Esophagus muscularis mucosa (tissue), 4 donors: ENCODE data around the gene HACD2.

Experiments
- EP300 ChIP-seq: sonication (generic); formaldehyde crosslinking; IDR thresholded peaks from one replicate; pipeline ENCODE4 v1.6.1; 2017; ENCODE audit warnings: antibody characterized with exemption
- POLR2A ChIP-seq: fragments of 450-650 bp; IDR thresholded peaks from one replicate; pipeline ENCODE4 v1.6.1; 2017; ENCODE audit warnings: antibody characterized with exemption, moderate library complexity, mild to moderate bottlenecking, low read depth
- POLR2AphosphoS5 ChIP-seq, 2 donors: sonication (generic); formaldehyde crosslinking; IDR thresholded peaks; one replicate each; pipeline ENCODE4 v1.6.1; 2017; ENCODE audit warnings: antibody characterized with exemption in 2 of 2
- TF ChIP-seq, protein P1 (sequence below), 3 experiments: fragments of 200-600 bp in 2 of 3; fragments of 450-650 bp in 1 of 3; sonication (generic) in 2 of 3; IDR thresholded peaks; one replicate each; pipeline ENCODE4 v1.5.1; 2017 to 2019; ENCODE audit warnings: antibody characterized with exemption in 3 of 3, mild to moderate bottlenecking in 2 of 3, moderate library complexity in 1 of 3

DNA sequence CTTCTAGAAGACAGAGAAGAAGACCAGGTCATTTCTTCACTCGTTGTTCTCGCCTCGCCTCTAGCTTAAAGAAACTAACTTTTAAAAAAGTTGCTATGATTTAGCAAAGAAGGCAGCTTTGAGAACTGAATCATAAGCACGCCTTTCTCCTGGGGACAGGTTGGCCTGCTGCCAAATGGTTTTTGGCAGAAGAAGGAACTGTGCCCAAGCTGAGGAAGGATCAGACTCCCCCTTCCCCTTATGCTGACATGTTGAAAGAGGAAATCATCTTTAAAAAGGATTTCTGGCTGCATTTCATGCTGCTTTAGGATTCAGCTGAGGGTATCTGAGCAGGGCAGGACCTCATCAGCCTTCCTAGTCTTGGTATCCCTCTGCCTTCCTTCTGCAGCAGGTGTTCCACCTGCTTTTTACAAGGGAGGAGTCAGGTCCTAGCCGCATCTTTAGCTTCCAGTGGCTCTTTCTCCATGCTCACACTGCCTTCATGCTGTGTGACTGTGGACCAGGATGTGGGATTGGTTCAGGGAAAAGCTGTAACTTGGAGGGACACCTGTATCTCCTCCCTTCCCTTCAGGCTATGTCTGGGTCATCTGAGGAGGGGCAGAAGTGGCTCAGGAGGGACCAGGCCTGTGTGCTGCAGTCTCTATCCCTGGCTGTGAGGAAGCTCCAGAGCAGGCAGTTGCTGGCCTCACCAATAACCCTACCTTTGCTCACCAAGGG lies 34.1 kb upstream of the HACD2 start:
- TF ChIP-seq EP300 (no peak), POLR2A (no peak), POLR2AphosphoS5 (IDR thresholded peaks at IDR 0.05) (peak; percentile 15 to 78)
- TF ChIP-seq, protein P1, sequence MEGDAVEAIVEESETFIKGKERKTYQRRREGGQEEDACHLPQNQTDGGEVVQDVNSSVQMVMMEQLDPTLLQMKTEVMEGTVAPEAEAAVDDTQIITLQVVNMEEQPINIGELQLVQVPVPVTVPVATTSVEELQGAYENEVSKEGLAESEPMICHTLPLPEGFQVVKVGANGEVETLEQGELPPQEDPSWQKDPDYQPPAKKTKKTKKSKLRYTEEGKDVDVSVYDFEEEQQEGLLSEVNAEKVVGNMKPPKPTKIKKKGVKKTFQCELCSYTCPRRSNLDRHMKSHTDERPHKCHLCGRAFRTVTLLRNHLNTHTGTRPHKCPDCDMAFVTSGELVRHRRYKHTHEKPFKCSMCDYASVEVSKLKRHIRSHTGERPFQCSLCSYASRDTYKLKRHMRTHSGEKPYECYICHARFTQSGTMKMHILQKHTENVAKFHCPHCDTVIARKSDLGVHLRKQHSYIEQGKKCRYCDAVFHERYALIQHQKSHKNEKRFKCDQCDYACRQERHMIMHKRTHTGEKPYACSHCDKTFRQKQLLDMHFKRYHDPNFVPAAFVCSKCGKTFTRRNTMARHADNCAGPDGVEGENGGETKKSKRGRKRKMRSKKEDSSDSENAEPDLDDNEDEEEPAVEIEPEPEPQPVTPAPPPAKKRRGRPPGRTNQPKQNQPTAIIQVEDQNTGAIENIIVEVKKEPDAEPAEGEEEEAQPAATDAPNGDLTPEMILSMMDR (IDR thresholded peaks at IDR 0.05) = no peak
